NCI-H446 treated with DMSO at 0.1 percent for 48 hours (cell line): ENCODE measurements around the gene COL4A2.

Experiments
- DNase-seq: peaks from one replicate; lab custom pipeline; 2025; lab: John Stamatoyannopoulos, UW

COL4A2 gene

DNA sequence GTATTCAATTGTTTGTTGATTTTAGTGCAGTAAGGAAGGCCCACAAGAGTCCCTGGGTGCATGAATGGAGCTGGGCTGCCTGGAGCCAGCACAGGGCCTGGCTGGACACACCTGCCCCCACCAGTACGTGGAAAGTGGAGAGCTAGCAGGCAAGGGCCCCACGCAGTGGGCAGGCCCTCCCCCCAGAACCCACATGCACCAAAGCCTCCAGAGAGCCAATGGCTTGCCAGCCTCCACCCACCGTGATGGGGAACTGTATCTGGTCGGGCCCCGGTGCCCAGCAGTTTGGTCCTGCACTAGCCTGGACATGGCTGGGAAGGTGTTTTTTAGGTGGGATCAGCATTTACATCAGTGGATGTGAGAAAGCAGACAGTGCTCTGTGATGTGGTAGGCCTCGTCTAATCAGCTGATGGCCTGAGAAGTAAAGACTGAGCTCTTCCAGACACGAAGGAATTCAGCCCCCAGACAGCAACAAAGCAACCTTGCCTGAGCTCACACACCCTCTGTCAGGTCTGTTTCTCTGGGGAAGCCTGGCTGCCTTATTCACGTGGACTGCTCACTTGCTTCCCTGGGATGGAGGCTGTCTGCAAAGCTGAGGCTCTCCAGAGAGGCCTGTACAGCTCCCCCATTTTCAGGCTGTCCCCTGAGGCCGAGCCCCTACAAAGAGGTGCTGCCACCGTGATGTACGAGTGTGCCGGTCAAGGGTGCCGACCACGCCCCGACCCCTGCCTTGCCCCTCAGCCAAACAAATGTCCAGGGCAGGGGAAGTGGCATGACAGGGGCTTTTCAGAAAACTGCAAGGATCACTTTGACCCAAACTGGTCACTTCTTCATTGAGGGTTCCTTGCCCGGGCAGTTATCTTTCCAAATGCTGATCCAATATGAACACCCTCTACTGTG, 226.9 kb downstream of the COL4A2 start:
- DNase-seq = no peak

GRCh38 chr13:110535526-110535925, 228.4 kb downstream of the COL4A2 start:
- DNase-seq = no peak

- DNase-seq = no peak
These were observed 229.1 kb downstream of the COL4A2 start for GRCh38 chr13:110536006-110536693.

GRCh38 chr13:110538632-110539031, 231.5 kb downstream of the COL4A2 start:
- no peak for DNase-seq

DNA sequence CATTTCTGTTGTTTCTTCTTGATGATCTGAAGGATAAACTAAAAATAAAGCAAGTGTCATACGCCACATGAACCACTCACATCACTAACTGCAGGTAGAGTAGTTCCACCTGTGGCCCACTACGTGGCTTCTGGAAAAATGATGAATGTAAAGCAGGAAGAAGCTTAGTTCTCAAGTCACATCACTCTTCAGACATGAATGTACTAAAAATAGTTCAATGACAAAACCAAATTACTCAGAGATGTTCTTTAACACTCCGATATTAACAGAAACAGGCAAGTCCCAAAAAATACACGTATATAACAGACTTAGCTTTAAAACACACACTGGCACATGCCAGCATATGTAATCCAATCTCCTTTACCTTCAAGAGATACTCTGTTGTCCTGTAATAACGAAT, 232.8 kb downstream of the COL4A2 start:
- no peak for DNase-seq

- no peak for DNase-seq
These were observed 233.9 kb downstream of the COL4A2 start for GRCh38 chr13:110540871-110541525.

GRCh38 chr13:110541526-110541920, 234.4 kb downstream of the COL4A2 start:
- no peak for DNase-seq

DNA sequence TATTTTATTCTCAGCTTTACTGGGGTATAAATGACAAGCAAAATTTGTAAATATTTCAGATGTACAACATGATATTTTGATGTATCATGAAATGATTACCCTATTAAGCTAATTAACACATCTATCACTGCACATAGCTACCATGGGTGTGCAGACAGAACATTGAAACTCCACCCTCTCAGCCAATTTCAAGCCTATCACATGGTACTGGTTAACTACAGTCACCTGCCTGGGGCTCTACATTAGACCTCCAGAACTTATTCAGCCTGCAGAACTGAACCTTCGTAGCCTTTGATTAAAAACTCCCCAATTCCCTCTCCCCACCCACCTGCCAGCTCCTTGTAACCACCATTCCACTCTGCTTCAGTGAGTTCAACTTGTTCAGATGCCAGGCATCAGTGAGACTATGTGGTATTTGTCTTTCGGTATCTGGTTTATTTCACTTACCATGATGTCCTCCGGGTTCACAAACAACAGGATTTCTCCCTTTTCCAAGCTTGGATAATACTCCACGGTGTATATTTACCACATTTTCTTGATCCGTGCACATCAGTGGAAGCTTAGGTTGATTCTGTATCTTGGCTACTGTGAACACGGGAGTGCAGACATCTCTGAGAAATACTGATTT, 235.2 kb downstream of the COL4A2 start:
- DNase-seq = no peak

GRCh38 chr13:110546378-110546777, 239.3 kb downstream of the COL4A2 start:
- DNase-seq = no peak

GRCh38 chr13:110546926-110547325, 239.8 kb downstream of the COL4A2 start:
- no peak for DNase-seq

- no peak for DNase-seq
These were observed 242.1 kb downstream of the COL4A2 start for GRCh38 chr13:110548891-110549794.

DNA sequence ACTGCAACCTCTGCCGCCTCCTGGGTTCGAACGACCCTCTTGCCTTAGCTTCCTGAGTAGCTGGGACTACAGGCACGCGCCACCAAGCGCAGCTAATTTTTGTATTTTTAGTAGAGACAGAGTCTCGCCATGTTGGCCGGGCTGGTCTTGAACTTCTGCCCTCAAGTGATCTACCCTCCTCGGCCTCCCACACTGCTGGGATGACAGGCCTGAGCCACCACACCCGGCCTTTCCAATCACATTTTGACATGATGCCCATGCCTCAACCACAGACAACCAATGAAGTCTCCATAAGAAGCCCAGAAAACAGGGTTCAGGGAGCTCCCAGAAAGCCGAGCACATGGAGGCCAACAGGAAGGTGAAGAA, 242.7 kb downstream of the COL4A2 start:
- DNase-seq = no peak

DNA sequence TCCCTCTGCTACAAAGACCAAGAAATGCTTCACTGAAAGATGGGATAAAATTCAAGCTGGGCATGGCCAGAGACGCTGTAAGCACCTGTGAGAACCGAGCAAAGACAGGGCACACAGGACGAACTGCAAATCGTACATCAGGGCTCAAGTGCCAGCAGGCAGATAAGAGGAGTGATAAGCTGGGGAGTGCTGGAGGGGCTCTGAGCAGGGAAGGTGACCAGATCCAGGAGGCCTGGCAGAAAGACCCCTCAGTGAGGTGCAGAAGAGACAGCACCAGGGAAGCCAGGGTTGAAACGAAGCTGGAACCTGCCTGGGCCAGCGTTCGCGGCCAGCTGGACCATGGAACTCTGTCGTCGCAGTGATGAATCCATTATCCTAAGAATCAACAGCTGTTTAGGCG, 244.2 kb downstream of the COL4A2 start:
- no peak for DNase-seq

DNA sequence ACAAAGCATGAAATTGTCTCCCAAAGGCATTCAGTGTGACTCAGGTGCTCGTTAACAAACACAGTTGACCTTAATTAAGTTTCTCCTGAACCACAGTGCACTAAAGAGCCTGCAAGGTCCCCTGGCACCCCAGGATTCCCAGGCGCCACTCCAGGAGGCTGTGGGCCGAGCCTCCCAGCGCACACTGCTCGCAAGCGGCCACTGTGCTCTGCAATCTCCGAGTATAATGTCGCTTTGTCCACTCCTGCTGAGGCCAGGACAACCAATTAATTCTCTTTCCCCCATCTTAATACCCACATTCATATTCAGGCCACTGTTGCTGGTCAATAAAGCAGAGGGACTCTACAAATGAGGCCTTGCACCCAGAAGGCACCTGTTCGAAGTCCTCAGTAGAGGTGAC, 245.7 kb downstream of the COL4A2 start:
- no peak for DNase-seq

- no peak for DNase-seq
These were observed 246.3 kb downstream of the COL4A2 start for GRCh38 chr13:110553417-110553816.

DNA sequence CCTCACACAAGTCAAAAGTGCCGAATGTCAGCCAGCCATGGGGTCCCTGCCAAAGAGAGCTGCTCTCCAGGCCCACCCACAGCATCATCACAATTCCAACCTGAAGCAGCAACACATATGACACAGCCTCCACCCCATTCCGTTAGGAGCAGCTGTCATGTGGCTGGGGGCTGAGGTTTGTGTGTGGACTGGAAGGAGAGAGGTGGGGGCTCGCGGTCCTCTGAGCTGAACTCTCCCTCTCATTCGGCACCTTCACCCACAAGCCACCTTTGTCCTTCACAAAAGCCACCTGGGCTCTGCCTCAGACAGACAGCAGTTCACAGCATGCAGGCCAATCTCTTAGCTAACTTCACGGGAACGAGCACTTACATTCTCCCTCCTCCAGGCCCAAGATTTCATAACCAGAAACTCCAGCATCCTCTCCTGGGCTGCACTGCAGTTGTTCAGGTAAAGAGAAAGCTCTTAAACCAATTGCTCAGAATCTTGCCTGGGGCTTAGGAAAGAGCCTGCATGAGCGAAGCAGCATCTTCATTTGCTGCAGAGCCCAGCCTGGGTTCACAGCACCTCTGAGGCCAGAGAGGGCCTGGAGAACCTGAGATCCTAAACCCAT, 247.2 kb downstream of the COL4A2 start:
- DNase-seq = no peak

GRCh38 chr13:110554946-110555345, 247.9 kb downstream of the COL4A2 start:
- no peak for DNase-seq

DNA sequence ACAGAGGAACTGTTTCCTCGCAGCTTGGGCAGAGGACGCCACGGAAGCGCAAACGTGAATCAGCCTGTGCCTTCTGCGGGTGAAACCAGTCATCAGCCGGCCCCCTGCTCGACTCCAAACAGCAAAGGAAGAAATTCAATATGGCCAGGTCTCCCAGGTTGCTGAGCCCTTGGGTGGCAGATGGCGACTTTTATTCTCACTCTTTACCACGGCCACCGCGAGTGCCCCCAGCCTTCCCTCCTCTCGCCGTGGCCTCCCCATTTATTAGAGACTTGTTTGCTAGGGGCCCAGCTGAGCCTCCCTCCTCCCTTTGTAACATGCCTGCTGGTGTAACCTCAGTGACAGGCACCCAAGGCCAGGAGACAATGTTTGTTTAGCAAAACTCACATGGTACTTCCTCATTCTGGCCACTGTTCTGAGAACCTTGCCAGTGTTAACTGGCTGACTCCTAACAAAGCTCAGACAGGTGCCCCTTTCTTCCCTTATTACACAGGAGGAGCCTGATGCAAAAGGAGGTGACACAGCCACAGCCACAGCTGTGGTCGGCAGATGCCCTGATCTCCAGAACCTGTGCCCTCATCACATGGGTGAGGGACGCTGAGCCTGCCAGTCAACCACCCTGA, 248.6 kb downstream of the COL4A2 start:
- no peak for DNase-seq

DNA sequence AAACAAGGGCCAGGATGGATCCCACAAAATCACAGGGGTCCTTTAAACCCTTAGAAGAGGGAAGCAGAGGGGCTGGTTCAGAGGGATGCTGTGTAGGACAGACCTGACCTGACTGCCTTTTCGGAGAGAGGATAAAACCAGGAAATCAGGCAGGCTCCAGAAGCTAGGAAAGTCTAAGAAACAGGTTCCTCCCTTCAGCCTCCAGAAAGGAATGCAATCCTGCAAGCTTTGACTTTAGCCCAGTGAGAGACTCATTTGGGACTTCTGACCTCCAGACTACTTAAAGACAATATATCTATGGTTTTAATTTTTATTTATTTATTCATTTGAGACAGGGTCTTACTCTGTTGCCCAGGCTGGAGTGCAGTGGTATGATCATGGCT, 249.1 kb downstream of the COL4A2 start:
- DNase-seq = no peak

- no peak for DNase-seq
These were observed 250.0 kb downstream of the COL4A2 start for GRCh38 chr13:110557082-110557481.
